GM12892 (cell line): ENCODE measurements around the gene KRT71.

ENCODE experiments used
- POLR2A ChIP-seq: IDR thresholded peaks from 2 replicates; pipeline ENCODE4 v1.6.1; 2011; ENCODE audit warnings: low read depth, low read length, control low read depth
- POLR2AphosphoS5 ChIP-seq: IDR thresholded peaks from 2 replicates; pipeline ENCODE4 v1.6.1; 2011; ENCODE audit warnings: low read depth, low read length, control low read depth

DNA sequence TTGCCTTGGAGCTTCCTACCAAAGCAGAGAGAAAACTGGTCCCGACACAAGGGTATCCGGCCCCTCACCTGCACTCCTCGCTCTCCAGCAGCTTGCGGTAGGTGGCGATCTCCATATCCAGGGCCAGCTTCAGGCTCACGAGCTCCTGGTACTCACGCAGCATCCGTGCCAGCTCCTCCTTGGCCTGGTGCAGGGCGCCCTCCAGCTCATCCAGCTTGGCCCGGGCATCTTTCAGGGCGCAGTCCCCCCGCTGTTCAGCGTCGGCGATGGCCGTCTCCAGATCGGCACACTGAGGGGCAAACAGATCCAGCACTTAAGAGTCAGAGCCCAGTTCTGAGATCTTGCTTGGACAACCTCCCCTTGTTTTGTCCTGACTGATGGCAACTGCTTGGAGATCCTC is 34.6 kb upstream of the KRT71 start:
- TF ChIP-seq POLR2AphosphoS5 (no peak), POLR2A (no peak)
